Erythroblast (primary cell): ENCODE data around the gene NWD2.

Experiments used
- DNase-seq, 2 experiments: peaks; one replicate each; lab custom pipeline; 2025; lab: John Stamatoyannopoulos, UW
- GATA1 ChIP-seq: IDR thresholded peaks from 2 replicates; pipeline ENCODE4 v1.6.1; 2011; ENCODE audit warnings: low read depth, mild to moderate bottlenecking, control low read depth, low read length, moderate library complexity
- POLR2A ChIP-seq: IDR thresholded peaks from 2 replicates; pipeline ENCODE4 v1.6.1; 2011; ENCODE audit warnings: mild to moderate bottlenecking, low read length

The NWD2 gene

DNA sequence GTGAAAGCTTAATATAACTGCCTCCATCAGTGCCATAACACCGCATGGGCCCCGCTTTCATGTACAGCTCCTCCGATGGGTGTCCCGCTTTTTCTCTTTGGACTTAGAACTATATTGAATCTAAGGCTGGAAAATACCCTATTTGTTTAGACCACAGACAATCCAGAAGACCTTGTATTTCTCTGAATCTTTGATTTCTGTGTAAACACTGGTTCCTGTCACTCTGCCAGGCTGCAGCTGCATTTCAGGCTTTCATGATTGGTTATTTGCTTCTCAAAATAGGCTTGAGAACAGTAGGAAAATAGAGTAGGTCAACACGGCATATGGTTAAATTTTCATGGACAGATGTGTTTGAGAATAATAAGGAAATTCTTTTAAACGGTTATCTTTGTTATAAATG, 80.0 kb downstream of the NWD2 start:
- TF ChIP-seq GATA1 (no peak), POLR2A (no peak)
- no peak for DNase-seq

DNA sequence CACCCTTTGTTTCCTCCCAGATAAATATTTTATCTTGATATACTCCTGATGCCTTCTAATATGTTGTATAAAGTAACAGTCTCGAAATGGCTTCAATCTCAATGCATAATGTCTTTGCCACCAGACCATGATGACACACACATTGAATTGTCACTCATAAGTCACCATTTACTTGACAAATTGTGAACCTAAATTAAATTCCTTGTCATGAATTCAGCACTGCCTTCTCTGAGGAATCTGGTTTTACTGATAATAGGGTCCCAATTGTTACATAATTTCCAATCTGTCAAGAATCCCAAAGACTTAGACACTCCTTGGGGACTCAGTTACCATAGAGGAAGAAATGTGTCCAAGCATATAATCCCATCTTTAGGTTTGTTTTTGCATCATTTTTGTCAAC, 82.3 kb downstream of the NWD2 start:
- no peak for TF ChIP-seq POLR2A
- no peak for TF ChIP-seq GATA1
- no peak for DNase-seq

DNA sequence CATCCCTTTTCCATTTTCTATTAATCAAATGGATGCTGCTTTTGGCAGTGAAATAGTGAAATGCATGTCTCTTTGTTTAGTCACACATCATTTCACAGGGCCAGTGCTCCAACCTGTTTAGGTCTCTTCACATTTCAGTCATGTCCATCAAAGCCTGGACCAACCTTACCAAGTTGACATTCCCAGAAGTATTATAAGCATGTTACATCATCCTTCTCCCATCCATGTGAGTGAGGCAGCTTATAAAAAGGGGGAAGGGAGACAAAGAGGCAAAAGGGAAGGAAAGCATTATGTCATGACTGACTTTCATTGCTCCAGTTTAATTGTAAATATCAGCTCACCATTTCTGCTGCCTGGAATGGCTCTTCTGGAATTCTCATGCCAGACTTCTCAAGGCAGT, 94.4 kb downstream of the NWD2 start:
- TF ChIP-seq POLR2A (no peak), GATA1 (no peak)
- DNase-seq, result no peak

GRCh38 chr4:37358748-37359147, 114.2 kb downstream of the NWD2 start:
- DNase-seq, result no peak
- no peak for TF ChIP-seq GATA1
- TF ChIP-seq POLR2A, result no peak

DNA sequence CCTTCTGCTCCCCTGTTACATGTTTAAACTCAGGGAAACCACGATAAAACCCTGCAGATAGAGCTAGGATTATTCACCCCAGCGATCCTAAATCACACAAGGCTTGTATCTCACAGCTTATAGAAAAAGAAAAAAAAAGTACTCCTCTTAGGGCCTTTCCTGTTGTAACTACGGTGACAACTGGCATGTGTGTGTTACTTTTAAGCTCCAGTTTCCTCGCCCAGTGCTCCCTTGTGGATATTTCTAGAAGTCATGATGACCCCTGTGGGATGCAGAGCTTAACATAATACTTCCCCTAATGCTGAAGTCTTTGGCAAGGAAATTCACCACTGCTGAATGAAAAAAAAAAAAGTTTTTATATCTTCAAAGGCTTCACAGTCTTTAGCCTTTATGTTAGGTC, 114.7 kb downstream of the NWD2 start:
- TF ChIP-seq POLR2A (no peak), GATA1 (no peak)
- DNase-seq, result no peak

DNA sequence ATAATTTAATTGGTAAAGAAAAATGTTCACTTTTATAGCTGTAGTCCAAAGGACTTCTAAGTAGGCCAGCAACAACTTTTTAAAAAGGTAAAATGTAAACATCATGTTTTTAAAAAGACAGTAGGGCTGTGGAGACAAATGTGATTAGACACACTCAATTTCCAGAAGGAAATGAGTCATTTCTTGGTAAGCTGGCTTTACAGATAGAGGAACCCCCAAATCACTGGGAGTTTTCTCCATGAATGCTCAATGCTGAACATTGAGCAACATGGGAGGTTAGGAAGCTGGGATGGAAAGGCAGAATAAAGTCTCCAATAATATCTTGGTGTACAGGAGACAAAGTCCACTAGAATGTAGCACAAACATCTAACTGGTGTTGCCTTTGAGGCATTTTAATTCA, 121.3 kb downstream of the NWD2 start:
- DNase-seq, result no peak
- no peak for TF ChIP-seq GATA1
- TF ChIP-seq POLR2A, result no peak

DNA sequence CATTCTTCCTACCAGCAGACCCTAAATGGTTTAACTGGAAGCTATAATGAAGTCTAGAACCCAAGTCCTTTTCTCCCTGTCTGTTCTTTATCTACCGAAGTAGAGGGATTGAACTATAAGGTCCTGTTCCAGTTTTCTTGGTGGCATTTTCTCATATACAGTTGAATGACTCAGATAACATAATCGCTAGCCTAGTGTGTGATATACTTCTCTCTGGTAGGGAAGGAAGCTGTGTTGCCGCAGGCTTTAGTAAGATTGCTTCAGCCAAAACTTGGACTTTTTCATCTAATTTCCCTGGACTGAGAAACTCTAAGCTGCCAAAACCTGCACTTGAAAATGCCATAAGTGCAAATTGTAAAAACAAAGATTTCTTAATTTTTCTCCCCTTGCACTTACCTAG, 123.4 kb downstream of the NWD2 start:
- DNase-seq, result no peak
- no peak for TF ChIP-seq POLR2A
- no peak for TF ChIP-seq GATA1

- TF ChIP-seq GATA1, result no peak
- no peak for TF ChIP-seq POLR2A
- DNase-seq, result no peak
Observed at GRCh38 chr4:37370052-37370451, 125.5 kb downstream of the NWD2 start.

DNA sequence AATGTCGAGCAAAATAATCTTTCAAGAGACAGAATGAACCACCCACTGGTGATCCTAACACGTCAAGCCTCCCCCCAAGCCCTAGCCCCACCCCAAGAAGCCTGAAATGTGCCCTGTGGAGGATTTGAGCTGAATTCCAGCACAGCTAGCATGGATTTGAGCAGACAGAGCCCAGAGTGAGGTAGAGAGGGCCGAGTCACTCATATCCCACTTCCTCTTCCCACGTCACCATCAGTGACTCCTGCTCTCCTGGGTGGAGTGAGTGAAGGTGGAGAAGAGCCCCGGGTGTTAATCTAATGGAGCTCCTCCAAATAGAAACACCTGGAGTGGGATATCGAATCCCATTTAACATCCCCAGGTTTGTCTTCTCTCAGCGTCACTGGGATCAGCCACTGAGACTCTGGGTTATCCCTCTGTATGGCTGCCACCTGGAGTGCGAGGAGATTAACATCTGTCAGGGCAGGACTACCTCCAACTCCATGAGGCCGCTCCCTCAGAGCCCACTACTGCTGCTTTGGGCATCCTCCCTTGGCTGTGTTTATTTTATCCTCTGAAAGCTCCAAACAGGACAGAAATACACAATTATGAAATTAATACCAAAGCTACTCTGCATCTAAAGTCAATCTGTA, 136.6 kb downstream of the NWD2 start:
- no peak for DNase-seq
- no peak for TF ChIP-seq POLR2A
- TF ChIP-seq GATA1, result no peak

- no peak for TF ChIP-seq POLR2A
- TF ChIP-seq GATA1, result no peak
- peak; percentile 10 to 48 for DNase-seq
Observed at GRCh38 chr4:37383579-37384229, 139.2 kb downstream of the NWD2 start.

DNA sequence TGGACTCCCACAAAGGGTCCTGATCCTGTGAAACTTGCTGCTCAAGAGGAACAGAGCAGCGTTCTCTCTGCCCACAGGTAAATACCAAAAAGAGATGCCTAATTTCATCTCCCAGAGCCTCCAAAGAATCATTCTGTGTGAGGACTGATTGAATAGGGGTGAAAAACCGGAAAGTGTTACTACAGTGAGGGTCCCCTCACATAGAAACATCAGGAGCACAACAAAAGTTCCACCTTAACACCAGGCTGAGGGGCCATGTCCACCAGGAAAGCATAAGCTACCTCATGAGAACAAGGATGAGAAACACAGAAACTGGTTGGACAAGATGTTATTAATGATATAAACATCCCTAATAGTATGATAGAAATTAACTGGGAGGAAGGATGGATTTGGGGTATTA, 140.9 kb downstream of the NWD2 start:
- no peak for DNase-seq
- TF ChIP-seq GATA1, result no peak
- no peak for TF ChIP-seq POLR2A

DNA sequence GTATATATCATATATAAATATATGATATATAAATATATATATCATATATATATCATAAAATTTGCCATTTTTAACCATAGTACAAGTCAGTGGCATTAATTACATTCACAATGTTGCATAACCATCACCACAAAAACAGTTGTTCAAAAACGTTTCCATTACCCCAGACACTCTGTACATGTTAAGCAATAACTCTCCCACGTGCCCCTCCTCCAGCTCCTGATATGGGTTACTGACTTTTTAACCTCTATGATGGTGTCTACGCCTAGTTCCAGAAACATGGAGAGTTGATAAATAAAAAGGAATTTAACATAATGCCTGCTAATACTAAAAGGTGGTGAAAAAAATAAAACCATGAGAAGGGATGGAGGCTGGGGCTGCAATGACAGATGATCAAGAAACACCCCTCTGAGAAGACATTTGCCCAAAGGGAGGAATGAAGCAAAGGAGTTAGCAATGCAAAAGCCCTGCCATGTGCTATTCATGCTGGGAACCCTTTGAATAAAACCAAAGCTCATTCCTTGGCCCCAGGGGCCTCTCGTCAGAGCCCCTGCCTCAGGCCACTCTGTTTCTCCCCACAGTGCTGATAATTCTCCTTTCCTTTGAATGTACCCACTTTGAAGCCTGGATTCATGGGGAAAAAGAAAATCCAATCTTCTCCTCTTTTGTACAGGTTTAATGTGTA, 144.3 kb downstream of the NWD2 start:
- no peak for DNase-seq
- no peak for TF ChIP-seq GATA1
- no peak for TF ChIP-seq POLR2A

GRCh38 chr4:37389366-37389765, 144.8 kb downstream of the NWD2 start:
- no peak for DNase-seq
- no peak for TF ChIP-seq POLR2A
- TF ChIP-seq GATA1, result no peak

DNA sequence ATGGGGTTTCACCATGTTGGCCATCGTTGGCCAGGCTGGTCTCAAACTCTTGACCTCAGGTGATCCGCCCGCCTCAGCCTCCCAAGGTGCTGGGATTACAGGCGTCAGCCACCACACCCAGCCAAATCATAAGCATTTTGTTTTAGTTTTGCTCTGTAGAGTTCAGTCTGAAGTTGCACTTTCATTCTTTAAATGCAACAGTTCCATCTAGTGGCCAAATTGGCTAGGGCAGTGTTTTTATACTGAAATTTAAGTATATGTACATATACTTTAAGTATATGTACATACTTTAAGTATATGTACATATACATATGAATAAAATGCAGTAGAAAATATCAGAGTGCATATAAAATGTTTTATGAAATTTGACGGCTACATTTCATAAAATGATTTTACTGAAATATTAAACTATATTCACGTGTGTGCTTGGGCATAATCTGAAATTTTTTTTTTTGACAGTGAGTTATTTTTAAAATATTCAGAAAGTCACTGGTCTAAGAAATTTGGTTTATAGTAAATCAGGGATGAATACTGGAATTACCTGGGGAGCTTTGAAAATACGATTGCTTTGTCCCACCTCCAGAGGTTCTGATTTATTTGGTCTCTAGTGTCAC, 145.5 kb downstream of the NWD2 start:
- peak; percentile 28 to 57 for DNase-seq
- TF ChIP-seq GATA1 (no peak), POLR2A (no peak)
